Activated T-cell treated with anti-CD3 and anti-CD28 coated beads, Interleukin-2, amount 50 U/mL, for 1 hour (primary cell): ENCODE results near the gene TMEM30B.

ENCODE experiments used
- DNase-seq: peaks from one replicate; pipeline ENCODE4 v3.0.0-alpha.2; 2020

Gene TMEM30B

DNA sequence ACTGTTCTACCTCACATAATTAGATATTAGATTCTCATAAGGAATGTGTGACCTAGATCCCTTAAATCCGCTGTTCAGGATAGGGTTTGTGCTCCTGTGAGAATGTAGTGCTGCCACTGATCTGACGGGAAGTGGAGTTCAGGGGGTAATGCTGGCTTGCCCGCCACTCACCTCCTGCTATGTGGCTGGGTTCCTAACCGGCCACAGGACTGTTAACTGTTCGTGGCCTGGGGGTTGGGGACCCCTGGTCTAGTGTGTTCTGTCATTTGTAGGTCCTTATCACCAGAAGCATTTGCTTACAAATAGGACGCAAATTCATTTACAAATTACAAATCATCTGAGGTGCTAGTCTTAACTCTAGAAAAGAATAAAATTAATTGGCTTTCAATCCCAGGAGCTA is 16.4 kb upstream of the TMEM30B start:
- DNase-seq, result no peak

DNA sequence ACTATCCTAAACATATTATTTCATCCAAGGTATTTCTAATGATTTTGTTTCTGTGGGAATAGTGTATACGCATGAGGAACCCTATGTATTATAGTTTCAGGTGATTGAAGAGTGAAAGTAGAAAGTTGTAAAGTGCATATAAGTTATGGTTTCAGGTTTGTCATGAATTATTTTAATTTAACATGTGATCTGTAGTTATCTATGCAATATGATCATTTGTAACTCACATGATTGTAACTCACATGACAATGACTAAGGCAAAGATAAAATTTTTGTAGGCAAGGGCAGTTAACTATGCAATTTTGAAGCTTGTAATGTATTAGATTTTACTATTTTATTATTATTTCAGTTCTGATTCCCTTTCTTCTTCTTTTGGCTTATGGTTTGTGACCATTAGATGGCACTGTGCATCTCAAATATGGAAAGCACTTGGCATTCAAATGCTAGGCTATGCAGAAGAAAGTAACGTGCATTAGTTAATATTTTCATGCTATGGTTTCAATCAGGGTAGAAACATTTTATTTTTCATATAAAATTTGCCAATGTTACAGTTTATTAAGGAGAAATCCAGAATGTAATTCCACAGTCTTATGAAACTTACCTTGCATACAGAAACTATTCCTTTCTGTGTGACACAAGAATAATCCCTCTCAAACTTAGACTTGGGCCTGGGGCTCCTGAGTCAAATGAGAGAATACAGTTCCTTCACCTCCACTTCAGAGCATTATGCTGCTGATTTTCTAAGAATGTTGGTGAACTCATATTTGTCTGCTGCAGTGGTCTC is 15.8 kb upstream of the TMEM30B start:
- no peak for DNase-seq

DNA sequence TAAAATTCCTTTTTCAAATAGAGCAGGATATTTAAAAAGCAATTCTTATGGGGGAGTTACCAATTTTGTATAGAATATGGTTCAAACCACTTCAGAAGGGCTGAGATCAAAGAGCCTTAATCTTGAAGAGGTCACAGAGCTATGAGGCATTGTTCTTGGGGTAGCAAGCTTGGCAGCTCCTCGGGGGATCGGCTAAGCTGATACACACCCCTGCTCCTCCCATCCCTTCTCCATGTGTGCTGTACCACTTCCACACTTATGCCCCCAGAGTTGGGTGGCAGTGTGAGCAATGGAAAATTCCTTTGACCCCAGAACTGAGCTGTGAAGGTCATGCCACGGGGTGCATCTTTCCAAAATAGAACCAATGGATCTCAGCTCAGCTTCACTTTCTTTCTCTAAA is 15.0 kb upstream of the TMEM30B start:
- DNase-seq, result no peak

DNA sequence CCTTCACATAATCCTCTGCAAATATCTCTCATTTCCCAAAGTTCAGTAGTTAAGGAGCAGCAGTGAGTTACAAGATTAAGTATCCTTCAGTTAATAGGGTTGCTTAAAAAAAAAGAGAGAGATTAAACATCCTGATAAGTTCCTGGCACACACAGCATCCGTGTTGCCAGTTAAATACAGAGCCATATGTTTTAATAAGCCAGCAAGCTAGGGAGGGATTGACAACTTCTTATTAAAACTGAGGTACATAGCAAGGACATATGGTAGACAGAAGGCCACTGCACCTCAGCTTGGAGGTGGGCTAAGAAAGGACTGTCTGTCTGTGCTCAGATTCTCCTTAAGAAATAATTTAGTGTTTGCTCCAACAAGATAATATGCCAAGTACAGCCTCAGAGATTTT is 9.6 kb upstream of the TMEM30B start:
- no peak for DNase-seq

DNA sequence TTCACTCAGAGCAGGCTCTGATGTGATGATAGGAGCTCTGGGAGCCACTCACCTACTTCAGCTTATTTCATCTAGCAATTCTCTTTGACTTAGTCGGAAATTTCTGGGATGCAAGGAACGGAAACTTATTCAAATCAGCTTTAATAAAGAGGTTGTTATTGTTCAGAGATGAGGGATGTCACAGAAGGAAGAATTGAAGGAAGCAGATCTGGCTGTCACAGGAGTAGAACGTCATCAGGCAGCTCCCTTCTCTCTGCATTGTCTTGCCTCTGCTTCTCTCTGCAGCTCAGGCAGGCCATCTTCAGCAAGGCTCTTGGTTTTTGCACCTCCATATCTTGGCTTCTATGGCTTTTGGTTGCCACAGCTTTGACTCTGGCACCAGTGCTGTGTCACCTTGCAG is 7.6 kb upstream of the TMEM30B start:
- no peak for DNase-seq

DNA sequence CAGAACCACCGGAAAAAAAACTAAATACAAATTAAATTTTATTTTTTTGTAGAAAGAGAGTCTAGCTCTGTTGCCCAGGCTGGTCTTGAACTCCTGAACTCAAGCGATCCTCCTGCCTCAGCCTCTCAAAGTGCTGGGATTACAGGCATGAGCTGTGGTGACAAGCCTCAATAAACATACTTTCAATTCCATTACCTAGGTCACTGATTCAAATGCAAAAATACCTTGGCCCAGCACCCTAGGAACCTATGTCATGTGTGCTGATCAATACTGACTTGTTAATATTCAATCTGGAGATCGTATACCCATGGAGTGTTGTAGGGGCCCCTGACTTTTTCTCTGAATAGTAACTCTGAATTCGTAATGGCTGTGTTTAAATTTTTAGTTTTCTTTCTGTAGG is 7.1 kb upstream of the TMEM30B start:
- no peak for DNase-seq

DNA sequence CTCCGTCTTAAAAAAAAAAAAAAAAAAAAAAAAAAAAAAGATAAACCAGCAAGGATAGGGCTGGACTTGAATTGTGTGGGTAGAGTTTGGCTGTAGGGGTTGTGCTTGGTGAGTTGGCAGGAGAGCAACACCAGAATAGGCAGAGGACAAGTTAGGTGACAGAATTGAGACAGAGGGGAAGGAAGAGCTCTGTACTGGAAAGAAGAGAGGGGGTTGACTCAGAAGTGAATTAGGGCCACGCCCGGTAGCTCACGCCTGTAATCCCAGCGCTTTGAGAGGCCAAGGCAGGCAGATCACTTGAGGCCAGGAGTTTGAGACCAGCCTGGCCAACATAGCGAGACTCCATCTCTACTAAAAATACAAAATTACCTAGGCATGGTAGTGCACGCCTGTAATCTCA is 6.1 kb upstream of the TMEM30B start:
- no peak for DNase-seq

DNA sequence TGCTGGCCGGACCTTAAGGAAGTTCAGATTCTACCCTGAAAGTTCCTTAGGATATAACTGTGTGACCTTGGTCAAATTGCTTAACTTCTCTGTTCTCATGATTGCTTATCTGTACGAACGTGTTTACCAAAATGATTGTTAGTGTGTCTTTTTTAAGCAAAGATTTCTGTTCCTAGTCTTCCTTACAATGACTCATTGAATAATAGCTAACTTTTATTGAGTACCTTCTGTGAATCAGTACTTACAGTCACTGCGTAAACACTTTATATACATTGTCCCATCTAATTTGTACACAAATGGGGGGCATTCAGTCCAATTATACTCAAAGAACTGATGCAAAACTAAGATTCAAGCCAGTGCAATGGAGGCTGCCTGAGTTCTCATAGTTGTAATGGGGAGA is 4.2 kb upstream of the TMEM30B start:
- no peak for DNase-seq

DNA sequence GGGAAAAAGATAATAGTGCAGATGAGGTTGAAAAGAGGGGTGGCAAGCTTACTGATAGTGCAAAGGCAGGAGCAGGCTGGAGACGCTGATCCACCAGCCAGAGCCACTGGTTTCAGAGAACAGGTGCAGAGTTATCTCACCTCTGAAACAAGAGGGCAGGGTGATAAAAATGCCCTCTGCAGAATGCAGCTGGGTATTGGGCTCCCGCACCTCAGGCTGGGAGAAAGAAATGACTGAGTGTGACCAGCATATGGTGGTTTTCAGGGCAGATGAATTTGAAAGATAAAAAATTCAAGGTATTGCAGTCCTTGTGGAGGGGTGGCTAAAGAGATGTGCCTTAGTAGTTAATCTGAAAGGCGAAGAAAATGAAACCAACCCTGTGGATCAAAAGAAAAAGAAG is 2.9 kb upstream of the TMEM30B start:
- no peak for DNase-seq

DNA sequence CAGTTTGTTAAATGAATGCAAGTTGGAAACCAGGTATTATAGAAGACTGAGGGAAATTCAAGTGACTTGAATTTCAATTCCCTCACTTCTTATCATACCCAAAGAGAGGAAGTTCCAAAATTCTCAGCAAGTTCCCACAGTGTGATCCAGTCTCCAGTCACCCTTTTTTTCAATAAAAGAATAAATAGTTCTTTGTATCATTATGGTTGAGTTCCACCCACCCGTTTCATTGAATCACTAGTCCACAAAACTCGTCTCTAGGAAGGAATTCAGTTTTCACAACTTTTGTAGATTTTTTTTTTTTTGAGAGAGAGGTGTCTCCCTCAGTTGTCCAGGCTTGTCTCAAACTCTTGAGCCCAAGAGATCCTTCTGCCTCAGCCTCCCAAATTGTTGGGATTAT is 1.6 kb upstream of the TMEM30B start:
- no peak for DNase-seq

DNA sequence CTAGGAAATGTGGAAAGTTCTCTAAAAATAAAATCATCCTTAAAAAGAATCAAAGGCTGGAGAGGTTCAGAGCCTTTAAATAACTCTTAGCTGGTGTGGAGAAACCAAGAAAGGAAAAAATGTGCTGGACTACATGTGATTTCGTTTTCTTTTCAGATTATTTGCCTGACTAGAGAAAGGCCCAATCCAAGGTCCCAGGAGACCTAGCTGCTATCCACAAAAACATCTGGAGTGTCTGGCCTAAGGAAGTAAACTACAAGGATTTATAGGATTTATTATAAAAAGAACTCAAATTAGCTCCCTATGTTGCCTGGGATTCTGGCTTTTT is 774 bp upstream of the TMEM30B start:
- DNase-seq, result no peak

DNA sequence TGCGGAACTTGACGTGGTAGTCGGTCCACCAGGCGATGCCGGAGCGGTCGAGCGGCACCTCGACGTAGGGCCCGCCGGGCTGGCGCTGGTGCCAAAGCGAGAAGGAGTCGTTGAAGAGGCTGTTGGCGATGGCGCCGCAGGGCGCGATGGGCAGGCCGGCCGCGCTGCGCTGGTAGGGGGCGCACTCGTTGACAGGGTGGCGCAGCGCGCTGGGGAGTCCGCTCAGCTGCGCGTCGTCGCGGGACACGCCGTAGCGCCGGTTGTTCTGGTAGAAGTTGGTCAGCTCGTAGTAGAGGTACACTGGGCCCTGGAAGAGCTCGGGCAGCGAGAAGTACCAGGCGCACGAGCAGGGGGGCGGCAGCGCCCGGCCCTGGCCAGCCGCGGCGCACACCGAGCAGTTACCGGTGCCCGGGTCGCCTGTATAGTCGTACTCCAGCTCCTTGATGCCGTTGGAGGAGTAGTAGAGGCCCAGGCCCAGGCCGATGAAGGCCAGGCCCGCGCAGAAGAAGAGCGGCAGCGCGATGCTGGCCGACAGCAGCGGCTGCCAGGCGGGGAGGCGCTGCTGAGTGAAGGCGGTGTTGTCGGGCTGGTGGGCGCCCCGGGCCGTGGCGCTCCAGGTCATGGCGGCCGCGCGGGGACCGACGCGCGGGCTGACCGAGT is 482 bp downstream of the TMEM30B start:
- DNase-seq, result peak; percentile 90

DNA sequence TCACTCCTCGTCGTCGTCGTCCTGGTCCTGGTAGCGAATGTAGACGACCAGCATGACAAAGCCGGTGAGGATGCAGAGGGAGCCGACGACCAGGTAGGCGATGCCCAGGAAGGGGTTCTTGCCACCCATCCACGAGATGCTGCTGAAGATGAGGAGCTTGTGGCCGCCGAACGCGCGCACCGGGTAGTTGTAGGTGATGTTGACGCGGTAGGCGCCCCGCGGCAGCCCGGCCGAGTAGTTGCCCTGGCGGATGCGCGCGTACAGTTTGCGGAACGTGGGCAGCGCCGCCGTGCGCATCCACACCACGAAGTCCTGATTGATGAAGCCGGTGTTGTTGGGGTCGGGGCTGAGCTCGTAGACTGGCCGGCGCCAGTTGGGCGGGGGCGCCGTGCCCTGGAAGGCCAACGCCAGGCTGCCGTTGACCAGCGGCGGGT is 1.0 kb downstream of the TMEM30B start:
- no peak for DNase-seq

DNA sequence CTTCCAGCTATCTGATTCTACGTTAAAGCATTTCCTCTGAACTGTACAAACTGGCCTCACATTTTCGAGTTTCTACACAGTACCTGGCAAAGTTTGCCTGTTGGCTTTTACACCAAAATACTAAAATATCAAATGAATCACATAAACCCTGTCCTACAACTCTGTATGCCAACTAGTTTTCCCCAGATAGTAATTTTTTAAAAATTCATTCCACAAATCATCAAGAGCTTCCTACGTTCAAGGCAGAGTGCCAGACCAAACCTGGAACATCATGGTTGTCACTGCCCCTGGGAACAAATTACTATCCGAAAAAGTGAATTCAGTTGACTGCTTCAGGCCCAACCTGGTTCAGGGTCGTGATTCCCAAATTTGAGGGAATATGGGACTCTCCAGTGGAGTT is 2.1 kb downstream of the TMEM30B start:
- no peak for DNase-seq

DNA sequence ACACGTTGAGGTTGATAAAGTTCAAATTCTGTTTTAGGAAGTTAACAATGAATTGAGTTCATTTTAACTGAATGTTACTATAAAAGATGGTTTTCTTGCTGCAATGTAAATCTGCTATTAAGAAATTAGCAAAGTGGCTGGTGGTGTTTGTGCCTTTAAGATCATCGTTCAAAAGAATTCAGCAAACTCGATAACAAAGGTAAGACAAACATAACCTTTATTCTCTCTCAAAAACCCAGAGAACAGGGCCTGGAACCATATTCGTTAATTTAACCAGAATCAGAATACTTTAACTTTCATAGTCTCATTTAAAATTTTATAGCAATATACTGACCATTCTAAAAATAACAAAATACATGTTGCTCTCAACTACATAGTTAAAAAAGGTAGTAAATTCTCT is 3.4 kb downstream of the TMEM30B start:
- no peak for DNase-seq

DNA sequence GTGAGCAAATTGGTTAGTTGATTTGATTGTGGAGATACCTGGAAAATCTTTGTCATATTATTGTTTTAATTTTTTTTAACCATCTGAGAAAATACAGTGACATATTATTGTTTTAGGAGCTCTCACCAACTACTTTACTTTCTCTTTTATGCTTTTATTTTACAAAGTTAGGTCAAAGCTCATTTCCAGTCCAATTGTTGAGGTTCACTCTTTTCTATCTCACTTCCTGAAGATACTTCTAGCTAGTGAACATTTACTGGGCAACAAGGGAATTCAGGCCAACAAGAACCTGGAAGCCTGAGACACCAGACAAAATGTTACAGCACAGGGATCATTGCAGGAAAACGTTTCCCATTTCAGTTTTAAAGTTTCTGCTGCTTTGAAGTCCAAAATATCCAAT is 3.9 kb downstream of the TMEM30B start:
- no peak for DNase-seq

DNA sequence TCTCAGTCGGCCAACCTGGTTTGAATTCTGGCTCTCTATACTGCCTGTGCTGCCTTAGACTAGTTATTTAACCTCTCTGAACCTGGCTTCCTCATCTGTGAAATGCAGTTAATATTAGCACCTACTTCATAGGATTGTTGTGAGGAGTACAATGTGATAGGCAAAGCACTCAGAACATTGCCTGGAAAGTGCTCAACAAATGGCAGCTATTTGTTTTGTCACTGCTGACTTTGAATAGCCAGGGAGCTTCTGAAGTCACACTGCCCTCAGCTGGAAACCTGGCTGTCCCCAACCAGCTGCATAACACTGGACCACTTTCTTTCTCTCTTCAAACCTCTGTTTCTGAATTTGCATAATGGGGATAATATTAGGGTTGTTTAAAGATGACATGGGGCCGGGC is 9.6 kb downstream of the TMEM30B start:
- no peak for DNase-seq

DNA sequence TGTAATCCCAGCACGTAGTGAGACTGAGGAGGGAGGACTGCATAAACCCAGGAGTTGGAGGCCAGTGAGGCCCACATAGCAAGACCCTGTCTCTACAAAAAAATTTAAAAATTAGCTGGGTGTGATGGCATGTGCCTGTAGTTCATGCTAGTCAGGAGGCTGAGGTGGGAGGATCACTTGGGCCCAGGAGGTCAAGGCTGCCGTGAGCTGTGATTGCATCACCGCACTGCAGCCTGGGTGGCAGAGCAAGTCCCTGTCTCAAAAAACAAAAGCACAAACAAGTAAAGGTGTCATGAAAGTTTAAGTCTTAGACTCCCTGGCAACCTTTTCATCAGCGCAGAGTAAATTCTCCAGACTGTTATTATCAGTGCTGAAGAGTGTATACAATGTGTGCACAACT is 10.4 kb downstream of the TMEM30B start:
- no peak for DNase-seq

DNA sequence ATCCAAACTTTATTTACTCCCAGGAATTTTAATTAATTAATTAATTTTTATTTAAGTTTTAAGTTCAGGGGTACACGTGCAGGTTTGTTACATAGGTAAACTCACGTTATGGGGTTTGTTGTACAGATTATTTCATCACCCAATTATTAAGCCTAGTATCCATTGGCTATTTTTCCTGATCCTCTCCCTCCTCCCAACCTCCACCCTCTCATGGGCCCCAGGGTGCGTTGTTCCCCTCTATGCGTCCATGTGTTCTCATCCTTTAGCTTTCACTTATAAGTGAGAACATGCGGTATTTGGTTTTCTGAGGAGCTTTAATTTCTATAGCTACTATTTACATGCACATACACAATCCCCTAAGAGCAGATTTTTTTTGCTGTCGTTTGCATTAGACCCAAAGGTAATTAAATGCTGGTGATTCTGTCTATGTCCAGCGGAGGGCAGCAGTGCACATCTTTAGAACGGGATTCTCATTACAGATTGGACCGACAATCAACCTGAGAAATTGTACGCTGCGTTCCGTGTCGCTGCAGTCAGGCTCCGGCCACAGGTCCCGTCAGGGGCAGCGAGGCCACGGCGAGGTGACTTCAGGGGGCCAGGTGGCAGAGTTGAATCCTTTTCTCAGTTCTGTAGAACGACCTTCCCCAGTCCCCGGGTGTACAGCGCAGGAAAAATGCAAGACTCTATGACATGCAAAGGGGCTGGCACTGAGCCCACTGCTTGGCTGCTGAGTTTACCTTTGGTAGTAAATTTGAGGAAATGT is 11.6 kb downstream of the TMEM30B start:
- peak; percentile 76 for DNase-seq

DNA sequence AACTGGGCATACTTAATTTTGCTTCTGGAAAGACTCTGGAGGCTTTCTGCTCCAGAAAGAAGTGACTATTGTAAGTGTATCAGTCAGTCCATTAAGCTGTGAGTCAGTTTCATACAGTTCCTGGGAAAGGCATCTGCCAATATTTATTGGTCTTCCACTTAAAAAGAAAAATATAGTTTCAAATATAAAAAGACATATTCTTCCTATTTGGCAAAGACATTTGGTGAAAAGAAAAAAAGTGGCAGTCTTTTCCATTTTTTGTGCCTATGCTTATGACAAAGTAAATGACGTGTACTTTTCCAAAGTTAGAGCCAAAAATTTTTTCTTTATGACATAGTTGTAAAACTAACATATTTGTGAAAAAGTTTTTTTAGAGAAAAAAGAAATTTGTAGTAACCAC is 12.3 kb downstream of the TMEM30B start:
- no peak for DNase-seq

DNA sequence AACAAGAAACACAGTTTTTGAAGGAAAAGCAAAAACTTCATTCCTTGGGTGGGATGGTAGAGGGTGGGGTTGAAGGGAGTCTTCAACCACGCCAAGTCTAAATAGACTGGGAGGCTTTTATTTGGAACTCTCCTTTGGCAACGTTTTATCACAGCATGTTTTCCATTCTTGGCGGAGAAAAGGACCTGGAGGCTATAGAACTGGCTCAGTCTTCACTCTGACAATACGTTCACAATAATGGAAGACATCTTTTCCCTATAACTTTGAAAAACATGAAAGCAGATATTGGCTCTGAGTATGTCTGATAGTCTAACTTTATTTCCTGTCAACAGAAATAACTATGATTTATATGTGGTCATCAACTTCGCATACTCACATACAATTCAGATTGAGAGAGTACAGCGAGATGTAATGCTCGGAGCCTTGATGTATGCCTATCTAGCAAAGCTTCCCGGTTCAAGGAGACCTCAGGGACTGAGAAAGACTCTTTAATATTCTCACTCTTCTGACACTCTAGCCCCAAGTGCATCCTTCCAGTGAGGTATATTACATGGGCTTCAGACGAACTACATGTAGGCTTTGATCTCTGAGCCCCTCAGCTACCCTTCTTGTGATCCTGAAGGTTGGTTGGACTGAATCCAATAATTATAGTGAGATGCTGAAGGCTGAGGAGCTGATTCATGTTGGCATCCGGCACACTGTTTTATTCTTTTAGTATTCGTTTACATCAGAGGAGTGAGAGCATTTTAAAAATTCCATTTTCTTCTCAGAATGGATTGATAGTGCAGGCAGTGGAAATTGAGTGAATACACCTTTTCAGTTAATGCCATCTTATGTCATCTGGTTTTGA is 14.0 kb downstream of the TMEM30B start:
- no peak for DNase-seq

DNA sequence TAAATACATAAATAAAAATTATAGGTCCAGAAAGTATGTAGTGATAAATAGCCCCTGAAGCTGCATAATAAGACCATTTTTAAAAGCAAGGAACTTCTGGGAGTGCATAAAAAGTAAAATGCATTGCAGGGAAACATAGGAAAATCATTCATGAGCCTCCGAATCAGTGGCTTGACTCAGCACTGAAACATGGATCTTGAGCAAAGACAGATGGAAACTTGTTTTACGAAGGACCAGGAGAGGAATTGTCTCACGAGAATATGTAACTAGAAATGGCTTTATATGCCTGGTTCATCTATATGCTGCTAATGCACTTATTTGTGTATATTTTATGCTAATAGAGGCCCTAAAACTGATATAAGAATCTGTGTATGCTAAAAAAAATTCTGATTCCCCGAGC is 14.7 kb downstream of the TMEM30B start:
- no peak for DNase-seq

DNA sequence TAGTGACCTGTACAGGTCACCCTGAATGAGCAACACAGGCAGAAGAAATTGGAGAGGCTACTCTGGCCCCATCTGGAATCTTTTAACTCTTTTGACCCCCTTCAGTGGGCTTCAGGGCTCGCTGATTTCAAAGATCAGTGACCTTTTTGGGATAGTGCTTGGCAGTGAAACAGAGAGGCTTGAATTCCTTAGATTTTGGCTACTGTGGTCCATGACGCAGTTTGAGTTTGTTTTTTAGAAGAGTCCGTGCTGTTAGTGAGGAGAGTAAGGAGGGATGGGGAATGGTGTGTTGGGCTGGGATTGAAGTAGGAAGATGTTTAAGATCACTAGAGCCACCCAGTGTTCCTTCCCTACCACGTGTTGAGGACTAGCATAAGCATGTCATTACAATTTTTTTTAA is 16.5 kb downstream of the TMEM30B start:
- DNase-seq, result no peak
